ENCODE measurements around the gene IFNB1. TPM values are rescaled to one million over a fixed set of nuclear protein-coding genes. Genes with fewer than 3 reads are reported as not detected.

IFNB1 gene
- total and polyA plus RNA-seq, 4 experiments from 2014 or later = 0.40 TPM; not detected in 3

- CTCF ChIA-PET (ENCODE audit: partially characterized antibody) = interaction anchor here (0.7 to 3.5 kb wide), 3 partner anchors 27 to 1178 kb away, joined by 3 to 16 read pairs (median 3); partner anchors contain the start of gene IFNB1
- H3K9me3 ChIP-seq (ENCODE audit: control insufficient read depth in 1 of 2, low read length in 2 of 2) = no peaks in the 10 kb centered on the region
- Mint-ChIP-seq H3K9me3 (peaks cover 0 to 3% (median 0%) of the 10 kb centered on the region in 8 donors), H3K4me1 (peaks cover 4 to 10% (median 8%) of the 10 kb centered on the region in 4 donors), H3K4me3 (no peak overlapping the region), H3K36me3 (no peaks in the 10 kb centered on the region), H3K27me3 (peaks cover 0 to 3% of the 10 kb centered on the region in 2 donors), H3K27ac (peak overlapping the region in 1 of 7 donors; percentile 5)
- no peak for DNase-seq
- POLR2A ChIA-PET (ENCODE audit: partially characterized antibody) = no interaction called here
- no peaks in the 10 kb centered on the region for H3K36me3 ChIP-seq (ENCODE audit: insufficient read depth, low read length)
- peaks cover 8% of the 10 kb centered on the region for H3K4me1 ChIP-seq (ENCODE audit: insufficient read depth, low read length)
- no peak overlapping the region for H3K4me3 ChIP-seq (ENCODE audit: low read length in 2 of 2)
- H3K27me3 ChIP-seq (ENCODE audit: insufficient read depth, low read length) = no peaks in the 10 kb centered on the region
- intact Hi-C loops (cut with micrococcal nuclease) = no loop called here
- no peak overlapping the region for H3K27ac ChIP-seq (ENCODE audit: low read depth, low read length)
Observed at GRCh38 chr9:21104787-21105186, 27.0 kb upstream of the IFNB1 start.

GRCh38 chr9:21102305-21102704 lies 24.6 kb upstream of the IFNB1 start:
- H3K9me3 Mint-ChIP-seq = peaks cover 0 to 3% (median 0%) of the 10 kb centered on the region in 8 donors
- peaks cover 4 to 17% (median 9%) of the 10 kb centered on the region in 4 donors for H3K4me1 Mint-ChIP-seq
- no peaks in the 10 kb centered on the region for H3K36me3 Mint-ChIP-seq
- no peak overlapping the region for H3K27ac ChIP-seq (ENCODE audit: low read depth, low read length)
- H3K9me3 ChIP-seq (ENCODE audit: control insufficient read depth in 1 of 2, low read length in 2 of 2) = no peaks in the 10 kb centered on the region
- H3K27me3 Mint-ChIP-seq = peaks cover 0 to 3% of the 10 kb centered on the region in 2 donors
- DNase-seq = no peak
- CTCF ChIA-PET (ENCODE audit: partially characterized antibody) = interaction anchor here (1.1 to 1.7 kb wide), 2 partner anchors 8 to 23 kb away, joined by 3 to 4 read pairs; no protein-coding TSS in a partner anchor
- no peak overlapping the region for H3K4me3 ChIP-seq (ENCODE audit: low read length in 2 of 2)
- H3K27ac Mint-ChIP-seq = peak overlapping the region in 1 of 7 donors; percentile 33
- peaks cover 12% of the 10 kb centered on the region for H3K4me1 ChIP-seq (ENCODE audit: insufficient read depth, low read length)
- H3K27me3 ChIP-seq (ENCODE audit: insufficient read depth, low read length) = no peaks in the 10 kb centered on the region
- intact Hi-C loops (cut with micrococcal nuclease) = no loop called here
- POLR2A ChIA-PET (ENCODE audit: partially characterized antibody) = no interaction called here
- no peak overlapping the region for H3K4me3 Mint-ChIP-seq
- H3K36me3 ChIP-seq (ENCODE audit: insufficient read depth, low read length) = no peaks in the 10 kb centered on the region

- no peaks in the 10 kb centered on the region for H3K27me3 Mint-ChIP-seq
- H3K27ac Mint-ChIP-seq = peak overlapping the region in 2 of 7 donors; percentile 6 to 92
- no peak overlapping the region for H3K4me3 ChIP-seq (ENCODE audit: low read length in 2 of 2)
- H3K9me3 ChIP-seq (ENCODE audit: control insufficient read depth in 1 of 2, low read length in 2 of 2) = no peaks in the 10 kb centered on the region
- CTCF ChIA-PET (ENCODE audit: partially characterized antibody) = interaction anchor here (1.4 to 3.2 kb wide), 3 partner anchors 11 to 66 kb away, joined by 3 to 14 read pairs (median 4); no protein-coding TSS in a partner anchor
- peaks cover 27% of the 10 kb centered on the region for H3K4me1 ChIP-seq (ENCODE audit: insufficient read depth, low read length)
- intact Hi-C loops (cut with micrococcal nuclease) = loop anchor here (2.0 to 5.0 kb wide), 3 partner anchors 15 to 96 kb away; partner anchors contain the start of gene HACD4
- no peak overlapping the region for H3K4me3 Mint-ChIP-seq
- H3K27me3 ChIP-seq (ENCODE audit: insufficient read depth, low read length) = no peaks in the 10 kb centered on the region
- H3K36me3 ChIP-seq (ENCODE audit: insufficient read depth, low read length) = no peaks in the 10 kb centered on the region
- H3K4me1 Mint-ChIP-seq = peaks cover 22 to 47% (median 29%) of the 10 kb centered on the region in 4 donors
- no peak for DNase-seq
- H3K36me3 Mint-ChIP-seq = no peaks in the 10 kb centered on the region
- peaks cover 0 to under 1% (median 0%) of the 10 kb centered on the region in 8 donors for H3K9me3 Mint-ChIP-seq
- H3K27ac ChIP-seq (ENCODE audit: low read depth, low read length) = no peak overlapping the region
- POLR2A ChIA-PET (ENCODE audit: partially characterized antibody) = no interaction called here
Observed at GRCh38 chr9:21097817-21098216, 20.1 kb upstream of the IFNB1 start.

GRCh38 chr9:21096901-21097255 lies 19.1 kb upstream of the IFNB1 start:
- Mint-ChIP-seq H3K36me3 (no peaks in the 10 kb centered on the region), H3K27ac (peak overlapping the region; percentile 9 to 92 (median 90))
- H3K4me3 ChIP-seq (ENCODE audit: low read length in 2 of 2) = peak overlapping the region; percentile 7 to 57

GRCh38 chr9:21096172-21096900 lies 18.6 kb upstream of the IFNB1 start:
- Histone ChIP-seq H3K4me1 (ENCODE audit: insufficient read depth, low read length) (peaks cover 27% of the 10 kb centered on the region), H3K27ac (ENCODE audit: low read depth, low read length) (peak overlapping the region; percentile 50), H3K27me3 (ENCODE audit: insufficient read depth, low read length) (no peaks in the 10 kb centered on the region), H3K36me3 (ENCODE audit: insufficient read depth, low read length) (no peaks in the 10 kb centered on the region), H3K4me3 (ENCODE audit: low read length in 2 of 2) (peak overlapping the region; percentile 7 to 57), H3K9me3 (ENCODE audit: control insufficient read depth in 1 of 2, low read length in 2 of 2) (no peaks in the 10 kb centered on the region)
- ChIA-PET CTCF (ENCODE audit: partially characterized antibody) (interaction anchor here (1.0 to 3.2 kb wide), 8 partner anchors 10 to 155 kb away, joined by 3 to 14 read pairs (median 4); no protein-coding TSS in a partner anchor), POLR2A (ENCODE audit: partially characterized antibody) (interaction anchor here (0.7 to 1.7 kb wide), 5 partner anchors 13 to 474 kb away, joined by 3 to 12 read pairs (median 3); partner anchors contain the start of genes HACD4 and MLLT3)
- H3K4me3 Mint-ChIP-seq = peak overlapping the region; percentile 56 to 83 (median 74)
- no peaks in the 10 kb centered on the region for H3K27me3 Mint-ChIP-seq
- H3K9me3 Mint-ChIP-seq = no peaks in the 10 kb centered on the region
- H3K36me3 Mint-ChIP-seq = no peaks in the 10 kb centered on the region
- intact Hi-C loops (cut with micrococcal nuclease) = loop anchor here (2.0 to 5.0 kb wide), 3 partner anchors 14 to 94 kb away; partner anchors contain the start of gene HACD4
- DNase-seq = peak; percentile 65 to 81 (median 73)
- peaks cover 28 to 52% (median 36%) of the 10 kb centered on the region in 4 donors for H3K4me1 Mint-ChIP-seq
- H3K27ac Mint-ChIP-seq = peak overlapping the region; percentile 83 to 92 (median 90)

More at GRCh38 chr9:21096901-21097255, 19.1 kb upstream of the IFNB1 start:
- Histone ChIP-seq H3K27ac (ENCODE audit: low read depth, low read length) (peak overlapping the region; percentile 50), H3K36me3 (ENCODE audit: insufficient read depth, low read length) (no peaks in the 10 kb centered on the region), H3K4me1 (ENCODE audit: insufficient read depth, low read length) (peaks cover 27% of the 10 kb centered on the region), H3K27me3 (ENCODE audit: insufficient read depth, low read length) (no peaks in the 10 kb centered on the region), H3K9me3 (ENCODE audit: control insufficient read depth in 1 of 2, low read length in 2 of 2) (no peaks in the 10 kb centered on the region)
- CTCF ChIA-PET (ENCODE audit: partially characterized antibody) = interaction anchor here (1.0 to 3.2 kb wide), 7 partner anchors 9 to 156 kb away, joined by 3 to 14 read pairs (median 4); no protein-coding TSS in a partner anchor
- Mint-ChIP-seq H3K4me1 (peaks cover 25 to 47% (median 34%) of the 10 kb centered on the region in 4 donors), H3K4me3 (peak overlapping the region; percentile 56 to 83 (median 74)), H3K27me3 (no peaks in the 10 kb centered on the region), H3K9me3 (no peaks in the 10 kb centered on the region)
- POLR2A ChIA-PET (ENCODE audit: partially characterized antibody) = interaction anchor here (0.7 to 1.7 kb wide), 3 partner anchors 12 to 475 kb away, joined by 3 to 12 read pairs (median 3); partner anchors contain the start of genes HACD4 and MLLT3
- intact Hi-C loops (cut with micrococcal nuclease) = loop anchor here (2.0 to 5.0 kb wide), 3 partner anchors 14 to 95 kb away; partner anchors contain the start of gene HACD4
- peak in 1 of 5 donors; percentile 13 for DNase-seq

GRCh38 chr9:21095561-21095960 lies 17.8 kb upstream of the IFNB1 start:
- no peaks in the 10 kb centered on the region for H3K36me3 Mint-ChIP-seq
- Histone ChIP-seq H3K4me1 (ENCODE audit: insufficient read depth, low read length) (peaks cover 20% of the 10 kb centered on the region), H3K27ac (ENCODE audit: low read depth, low read length) (peak overlapping the region; percentile 50), H3K4me3 (ENCODE audit: low read length in 2 of 2) (no peak overlapping the region), H3K27me3 (ENCODE audit: insufficient read depth, low read length) (no peaks in the 10 kb centered on the region), H3K36me3 (ENCODE audit: insufficient read depth, low read length) (no peaks in the 10 kb centered on the region), H3K9me3 (ENCODE audit: control insufficient read depth in 1 of 2, low read length in 2 of 2) (no peaks in the 10 kb centered on the region)
- CTCF ChIA-PET (ENCODE audit: partially characterized antibody) = interaction anchor here (0.9 to 3.2 kb wide), 6 partner anchors 10 to 154 kb away, joined by 3 to 14 read pairs (median 5); no protein-coding TSS in a partner anchor
- H3K4me1 Mint-ChIP-seq = peaks cover 25 to 49% (median 34%) of the 10 kb centered on the region in 4 donors
- no peaks in the 10 kb centered on the region for H3K9me3 Mint-ChIP-seq
- no peak for DNase-seq
- H3K27ac Mint-ChIP-seq = peak overlapping the region; percentile 83 to 92 (median 90)
- H3K4me3 Mint-ChIP-seq = peak overlapping the region in 1 of 8 donors; percentile 77
- no peaks in the 10 kb centered on the region for H3K27me3 Mint-ChIP-seq
- POLR2A ChIA-PET (ENCODE audit: partially characterized antibody) = interaction anchor here (1.2 to 1.7 kb wide), 3 partner anchors 17 to 99 kb away, joined by 3 to 12 read pairs (median 4); partner anchors contain the start of gene HACD4
- intact Hi-C loops (cut with micrococcal nuclease) = loop anchor here (5.0 kb wide), 2 partner anchors 63 to 93 kb away; partner anchors contain the start of gene HACD4

Data from CD4-positive, alpha-beta memory T cell (primary cell).